Ovary (tissue), 9 donors: Measurements from ENCODE around the gene SGSH. TPM values are rescaled to one million over a fixed set of nuclear protein-coding genes. Genes with fewer than 3 reads are reported as not detected.
"Not testable (repeated sequence)": the region's sequence is repeated elsewhere in the genome, so short reads cannot be mapped to it uniquely, and the experiment has no call there.

ENCODE experiments used
- DNase-seq, 5 donors: peaks; one replicate each; pipeline ENCODE4 v3.0.0-alpha.2; 2019 to 2020
- H3K27ac ChIP-seq, 2 donors: fragments of 200-600 bp; one replicate each; pipeline versions ENCODE4 v1.5.1 to v1.8.0; 2019 to 2022
- H3K27me3 ChIP-seq: fragments of 200-600 bp; one replicate; pipeline ENCODE4 v1.8.0; 2022
- H3K36me3 ChIP-seq: fragments of 200-600 bp; sonication (generic); one replicate; pipeline ENCODE4 v1.5.1; 2019
- H3K4me1 ChIP-seq: one replicate; pipeline ENCODE4 v1.8.1; 2013; ENCODE audit warnings: mild to moderate bottlenecking, moderate library complexity; ENCODE audit not compliant: insufficient read depth
- H3K4me3 ChIP-seq: fragments of 200-600 bp; sonication (generic); one replicate; pipeline ENCODE4 v1.5.1; 2017
- H3K9me3 ChIP-seq, 2 donors: fragments of 200-600 bp in 1 of 2; sonication (generic) in 1 of 2; one replicate each; pipeline versions ENCODE4 v1.5.1 to v1.8.1; 2013 to 2019; ENCODE audit warnings: mild to moderate bottlenecking in 1 of 2, moderate library complexity in 1 of 2
- CTCF ChIP-seq, 3 donors: fragments of 450-650 bp in 2 of 3; fragments of 200-600 bp in 1 of 3; IDR thresholded peaks; one replicate each; pipeline versions ENCODE4 v1.5.1 to v1.8.0; 2016 to 2022; ENCODE audit warnings: antibody characterized with exemption in 3 of 3, mild to moderate bottlenecking in 1 of 3
- EP300 ChIP-seq: sonication (generic); formaldehyde crosslinking; IDR thresholded peaks from one replicate; pipeline ENCODE4 v1.6.1; 2017; ENCODE audit warnings: antibody characterized with exemption
- POLR2A ChIP-seq: fragments of 450-650 bp; IDR thresholded peaks from one replicate; pipeline ENCODE4 v1.6.1; 2017; ENCODE audit warnings: antibody characterized with exemption, mild to moderate bottlenecking, moderate library complexity
- WGBS, 3 donors: extraction: QIAGEN DNeasy Blood & Tissue Kit in 1 of 3; methylation state at CpG; one replicate each; pipeline versions ENCODE4 v1.1.5 to v1.1.7; 2013 to 2017; 5-methylcytosine and 5-hydroxymethylcytosine counted together
- intact Hi-C, 4 donors: fragments of 100-400 bp; cut with DNase I; formaldehyde crosslinking; loops; one replicate each; pipeline versions ENCODE4 v1.11.0 to v1.15.1; 2022 to 2023
- polyA plus RNA-seq, 2 donors: library from polyadenylated mRNA; stranded (reverse); fragments of 200-250 nt in 1 of 2; fragments of 350-450 nt in 1 of 2; fragmentation: Illumina TruSeq in 1 of 2; extraction: RNeasy Lipid Tissue Mini Kit (QIAGEN cat#74804) in 1 of 2; gene quantifications; one replicate each; pipeline ENCODE4 v1.2.3, GENCODE V29; 2013 to 2014
- total RNA-seq, 7 donors: library from RNA; depleted of rRNA in 2 of 7; stranded (reverse); fragments of >200 nt in 2 of 7; fragmentation: NEBNext Ultra II Directional in 3 of 7; extraction: Animal tissue kit (Norgen Biotek cat#: 25700) in 3 of 7; gene quantifications; one replicate each; pipeline versions ENCODE4 v1.1.0 to v1.2.4, GENCODE V29; 2016 to 2023
- donor health status: DM: no; HTN: no; CAD: no; lungs with moderate emphysema.
- donor health status: DM: no; HTN: no; CAD: no.
- donor health status: Bipolar disorder and iron deficiency.
- donor health status: DM: yes; HTN: yes; CAD: no.
- donor health status: DM: no; HTN: no; CAD: no.
- donor health status: DM: yes; HTN: yes; CAD: no.

The SGSH gene
- total and polyA plus RNA-seq, 9 donors: 10.8 to 39.9 (median 30.4) TPM

- Histone ChIP-seq H3K36me3 (peaks cover 3% of the 10 kb centered on the region), H3K4me1 (no peaks in the 10 kb centered on the region), H3K27ac (no peak overlapping the region), H3K4me3 (no peak overlapping the region), H3K27me3 (no peaks in the 10 kb centered on the region), H3K9me3 (no peaks in the 10 kb centered on the region)
- TF ChIP-seq POLR2A (no peak), CTCF (IDR thresholded peaks at IDR 0.05) (no peak), EP300 (no peak)
- intact Hi-C loops: no loop called here
- DNase-seq: no peak
- 93 to 95% (median 94%) methylated on average over 18 to 19 of the region's 19 CpGs for WGBS, 3 donors
Observed at GRCh38 chr17:80246266-80246681, 26.1 kb upstream of the SGSH start.

GRCh38 chr17:80245566-80246265 lies 25.6 kb upstream of the SGSH start:
- H3K27me3 ChIP-seq: no peaks in the 10 kb centered on the region
- H3K4me3 ChIP-seq: no peak overlapping the region
- TF ChIP-seq EP300: no peak
- TF ChIP-seq POLR2A: no peak
- TF ChIP-seq CTCF (IDR thresholded peaks at IDR 0.05): no peak
- no peaks in the 10 kb centered on the region for H3K4me1 ChIP-seq
- peaks cover 3% of the 10 kb centered on the region for H3K36me3 ChIP-seq
- H3K27ac ChIP-seq: no peak overlapping the region
- intact Hi-C loops: no loop called here
- no peak for DNase-seq
- 90 to 93% (median 92%) methylated on average over 27 of the region's 27 CpGs for WGBS, 3 donors
- no peaks in the 10 kb centered on the region for H3K9me3 ChIP-seq

GRCh38 chr17:80244871-80245509 lies 24.9 kb upstream of the SGSH start:
- TF ChIP-seq CTCF (IDR thresholded peaks at IDR 0.05) (no peak), POLR2A (no peak), EP300 (no peak)
- H3K4me3 ChIP-seq: no peak overlapping the region
- no peaks in the 10 kb centered on the region for H3K9me3 ChIP-seq
- DNase-seq: no peak
- 86 to 89% (median 87%) methylated on average over 22 of the region's 22 CpGs for WGBS, 3 donors
- H3K4me1 ChIP-seq: no peaks in the 10 kb centered on the region
- no peak overlapping the region for H3K27ac ChIP-seq
- H3K27me3 ChIP-seq: no peaks in the 10 kb centered on the region
- intact Hi-C loops: no loop called here
- peaks cover 3% of the 10 kb centered on the region for H3K36me3 ChIP-seq

GRCh38 chr17:80244448-80244847 lies 24.3 kb upstream of the SGSH start:
- H3K4me1 ChIP-seq, H3K9me3 ChIP-seq, H3K27ac ChIP-seq, intact Hi-C loops, DNase-seq, H3K36me3 ChIP-seq, H3K4me3 ChIP-seq, H3K27me3 ChIP-seq: not testable (repeated sequence)
- 88 to 94% (median 92%) methylated on average over 6 of the region's 6 CpGs for WGBS, 3 donors
